Measurements from ENCODE around the gene PPP2R3C.
"Not testable (repeated sequence)": the region's sequence is repeated elsewhere in the genome, so short reads cannot be mapped to it uniquely, and the experiment has no call there.

Gene PPP2R3C

DNA sequence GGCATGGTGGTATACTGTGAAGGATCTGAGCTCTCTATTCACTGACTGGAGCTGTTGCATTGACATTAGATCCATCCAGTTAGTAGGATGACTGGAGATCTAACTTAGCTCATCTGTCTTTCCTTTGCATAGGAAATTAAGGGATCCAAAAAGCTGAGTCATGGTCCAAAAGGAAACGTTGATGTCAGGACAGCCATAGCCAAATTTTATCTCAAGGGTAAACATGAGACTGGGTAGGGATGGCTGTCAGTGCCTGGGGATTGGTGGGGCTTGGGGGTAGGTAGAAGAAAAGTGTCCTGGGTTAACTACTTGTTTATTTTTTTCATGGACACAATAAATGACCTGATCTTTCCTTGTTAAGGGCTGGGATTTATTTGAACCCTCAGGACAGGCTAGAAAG, 71.1 kb downstream of the PPP2R3C start:
- no peak for FAIRE-seq

DNA sequence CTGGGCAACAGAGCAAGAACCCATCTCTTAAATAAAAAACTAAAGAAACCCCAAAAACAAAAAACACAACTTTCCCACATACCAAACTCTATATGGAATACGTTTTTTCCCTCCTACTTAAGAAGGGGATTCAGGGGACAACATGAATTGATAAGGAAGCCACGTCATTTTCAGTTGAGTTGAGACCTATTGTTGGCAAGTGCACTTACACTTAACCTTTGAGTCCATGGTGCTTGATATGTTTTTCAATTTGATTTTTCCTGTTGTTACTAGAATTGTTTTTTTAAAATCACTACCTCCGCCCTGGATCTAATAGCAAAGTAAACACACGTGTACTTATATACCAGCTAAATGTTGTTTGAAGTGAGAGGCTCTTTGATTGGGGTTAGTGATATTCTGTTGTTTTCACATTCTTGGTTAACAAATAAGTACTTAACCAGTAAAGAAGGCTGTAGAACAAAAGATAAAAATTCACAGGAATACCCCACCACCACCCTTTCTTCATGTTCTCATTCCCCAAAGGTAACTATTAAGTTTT, 73.7 kb downstream of the PPP2R3C start:
- FAIRE-seq, result no peak

DNA sequence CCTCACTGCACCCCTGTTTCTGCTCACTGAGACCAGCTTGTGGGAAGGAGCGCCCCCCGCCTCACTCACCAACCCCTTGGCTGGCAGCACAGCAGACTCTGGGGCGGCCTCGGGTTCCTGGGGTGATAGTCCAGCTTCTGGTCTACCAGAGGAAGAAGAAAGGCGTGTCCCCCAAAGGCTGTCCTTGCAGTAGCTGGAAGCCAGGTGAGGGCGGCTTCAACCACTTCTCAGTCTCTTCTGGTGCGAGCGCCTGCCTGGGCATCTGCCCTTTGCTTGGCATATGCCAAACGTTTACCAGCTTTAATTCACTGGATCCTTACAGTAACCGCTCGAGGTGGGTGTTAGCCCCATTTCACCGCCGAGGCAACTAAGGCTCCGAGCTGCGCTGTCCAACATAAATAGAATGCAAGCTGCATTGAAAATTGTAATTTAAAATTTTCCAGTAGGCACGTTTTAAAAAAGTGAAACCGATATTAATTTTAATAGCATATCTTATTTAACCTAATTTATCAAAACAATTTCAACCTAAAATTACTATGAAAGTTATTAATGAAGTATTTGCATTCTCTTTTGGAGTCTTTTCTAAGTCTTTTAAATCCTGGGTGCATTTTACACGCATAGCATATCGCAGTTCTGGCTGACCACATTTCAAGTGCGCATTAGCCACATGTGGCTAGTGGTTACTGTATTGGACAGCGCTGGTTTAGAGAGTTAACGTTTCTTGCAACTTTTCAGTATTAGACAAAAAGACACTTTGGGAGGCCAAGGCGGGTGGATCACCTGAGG, 74.8 kb downstream of the PPP2R3C start:
- no peak for FAIRE-seq

DNA sequence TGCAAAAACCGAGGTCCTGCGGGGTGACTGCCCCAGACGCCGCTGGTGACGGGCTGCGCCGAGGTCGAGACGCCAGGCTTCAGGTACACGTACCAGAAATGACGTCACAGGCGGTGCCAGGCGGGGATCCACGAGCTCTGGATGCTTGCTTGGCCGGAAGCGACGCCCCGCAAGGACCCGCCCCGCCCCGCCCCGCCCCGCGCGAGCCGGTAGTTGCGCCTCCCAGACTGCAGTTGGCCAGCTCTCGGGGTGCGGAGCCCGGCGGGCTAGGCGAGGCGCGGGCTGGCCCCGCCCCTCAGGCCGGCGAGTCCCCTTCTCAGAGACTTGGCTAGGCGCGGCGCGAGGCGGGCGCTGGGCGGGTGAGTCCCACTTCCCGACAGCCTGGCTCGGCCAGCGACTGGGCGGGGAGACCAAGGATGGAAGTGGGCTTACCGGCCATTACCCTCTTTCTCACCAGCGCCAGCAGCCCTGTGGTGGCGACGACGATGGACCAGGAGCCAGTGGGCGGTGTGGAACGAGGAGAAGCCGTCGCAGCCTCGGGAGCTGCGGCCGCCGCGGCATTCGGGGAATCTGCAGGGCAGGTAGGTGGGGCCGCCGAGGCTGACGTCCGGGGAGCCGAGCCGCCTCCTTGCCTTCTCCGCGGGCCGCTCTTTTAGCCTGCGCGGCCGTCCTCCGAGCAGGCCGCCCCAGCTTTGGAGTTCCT, 75.6 kb downstream of the PPP2R3C start, which contains the start of gene FAM177A1:
TSS of gene FAM177A1 (plus strand) at position 225 of the 703 bp plus-strand sequence. CDS start at position 417, 192 bp downstream.
- FAIRE-seq, result no peak

DNA sequence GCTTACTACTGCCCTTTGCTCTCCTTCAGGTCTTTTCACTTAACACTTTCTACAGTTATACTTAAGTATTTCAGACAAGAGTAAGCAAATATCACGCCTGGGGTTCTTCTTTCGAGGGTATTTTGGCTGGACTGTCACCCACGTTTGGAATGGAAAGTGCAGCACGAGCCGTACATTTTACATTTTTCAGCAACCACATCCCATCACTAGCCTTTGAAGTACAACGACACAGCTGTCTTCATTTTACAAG, 76.1 kb downstream of the PPP2R3C start:
- FAIRE-seq, result no peak

DNA sequence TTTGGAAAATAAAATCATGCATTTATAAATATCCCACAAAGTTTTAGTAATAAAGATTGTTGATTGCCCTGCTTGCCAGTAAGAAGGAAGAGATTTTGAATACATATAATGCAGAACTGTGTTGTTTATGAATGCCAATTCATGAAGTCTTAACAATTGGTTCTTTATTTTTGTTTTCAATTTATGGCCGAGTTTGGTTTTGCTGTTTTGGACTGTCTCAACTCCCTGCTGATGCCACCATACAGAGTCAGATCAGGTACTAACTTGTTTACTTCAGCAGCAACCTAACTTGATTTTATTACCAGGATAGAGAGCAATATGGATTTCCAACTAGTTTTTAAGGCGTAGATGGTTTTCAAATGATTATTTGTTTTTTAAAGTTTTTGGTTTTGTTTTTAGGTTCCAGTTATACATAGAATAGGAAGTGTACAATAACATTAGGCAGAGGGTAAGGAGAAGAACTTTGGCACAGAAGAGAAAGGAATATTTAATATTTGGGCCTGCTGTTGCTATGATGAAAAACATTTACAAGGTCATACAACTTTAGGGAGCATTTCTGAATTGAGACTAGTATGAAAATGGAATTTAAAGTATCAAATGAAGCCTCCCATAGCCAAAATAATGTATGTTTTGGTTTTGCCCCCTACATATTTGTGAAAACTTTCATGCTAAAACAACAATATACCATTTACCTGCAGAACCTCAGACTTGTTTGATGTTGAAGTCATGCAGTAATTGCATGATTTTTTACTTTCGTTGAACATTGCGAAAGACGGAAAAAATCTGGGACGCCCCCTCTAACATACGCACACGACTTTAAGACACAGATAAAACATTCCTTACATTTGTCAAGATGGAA, 76.6 kb downstream of the PPP2R3C start:
- FAIRE-seq, result no peak

DNA sequence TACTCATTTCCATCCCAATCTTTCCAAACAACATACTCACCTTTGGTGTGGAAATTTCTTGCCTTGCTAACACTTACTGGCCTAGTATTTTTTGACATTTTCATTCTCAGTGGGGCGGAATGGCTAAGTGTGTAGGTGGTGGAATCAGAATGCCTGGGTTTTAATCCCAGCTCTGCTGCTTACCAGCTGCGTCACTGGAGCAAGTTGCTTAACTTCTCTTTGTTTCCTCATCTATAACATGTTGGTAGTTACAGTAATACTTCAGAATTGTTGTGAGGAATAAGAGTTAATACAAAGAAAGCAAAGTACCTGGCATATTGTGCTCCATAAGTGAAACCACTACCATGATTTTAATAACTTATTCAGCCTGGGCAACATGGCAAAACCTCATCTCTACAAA, 78.7 kb downstream of the PPP2R3C start:
- no peak for FAIRE-seq

DNA sequence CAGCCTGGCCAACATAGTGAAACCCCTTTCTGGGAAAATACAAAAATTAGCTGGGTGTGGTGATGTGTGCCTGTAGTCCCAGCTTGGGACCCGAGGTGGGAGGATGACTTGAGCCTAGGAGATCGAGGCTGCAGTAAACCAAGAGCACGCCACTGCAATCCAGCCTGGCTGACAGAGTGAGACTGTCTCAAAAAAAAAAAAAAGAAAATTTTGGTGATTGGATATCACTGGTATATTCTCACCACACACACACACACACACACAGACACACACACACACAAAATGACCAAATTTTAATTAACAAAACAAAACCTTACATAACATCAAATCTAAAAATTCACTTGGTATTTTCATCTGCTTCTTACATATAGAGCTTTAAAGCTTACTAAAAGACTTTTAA, 79.2 kb downstream of the PPP2R3C start:
- no peak for FAIRE-seq

DNA sequence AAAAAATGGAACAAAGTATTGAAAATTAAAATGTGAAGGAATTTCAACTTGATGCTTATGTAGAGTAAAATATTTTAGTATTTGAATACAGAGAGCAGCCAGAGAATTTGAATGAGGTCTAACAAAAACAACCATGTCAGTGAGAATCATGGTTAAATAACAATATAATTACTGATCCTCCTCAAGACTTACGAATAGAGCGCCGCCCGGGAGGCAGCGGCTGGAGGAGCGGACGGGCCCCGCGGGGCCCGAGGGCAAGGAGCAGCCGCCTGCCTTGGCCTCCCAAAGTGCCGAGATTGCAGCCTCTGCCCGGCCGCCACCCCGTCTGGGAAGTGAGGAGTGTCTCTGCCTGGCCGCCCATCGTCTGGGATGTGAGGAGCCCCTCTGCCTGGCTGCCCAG, 83.5 kb downstream of the PPP2R3C start:
- FAIRE-seq, result not testable (repeated sequence)

Measured in A204.1 (cell line).